DOHH2 (cell line): ENCODE data around the gene P4HA1.

Source experiments
- H3F3A ChIP-seq: fragments of 200-600 bp; sonication (generic), shearing (Covaris generic); 2 replicates; pipeline ENCODE4 v1.6.0; 2016; ENCODE audit warnings: antibody characterized with exemption, mild to moderate bottlenecking; ENCODE audit not compliant: control insufficient read depth, insufficient read depth
- H3K27ac ChIP-seq: fragments of 200-600 bp; sonication (generic); 2 replicates; pipeline ENCODE4 v1.5.1; 2014; ENCODE audit warnings: low read depth, mild to moderate bottlenecking, low read length, moderate library complexity
- H3K27me3 ChIP-seq: fragments of 200-600 bp; sonication (generic); 2 replicates; pipeline ENCODE4 v1.6.1; 2014; ENCODE audit warnings: mild to moderate bottlenecking, low read length, mixed read lengths; ENCODE audit not compliant: control insufficient read depth
- H3K36me3 ChIP-seq: fragments of 200-600 bp; sonication (generic); 2 replicates; pipeline ENCODE4 v1.6.1; 2014; ENCODE audit warnings: mild to moderate bottlenecking, low read length, moderate library complexity, mixed read lengths; ENCODE audit not compliant: control insufficient read depth
- H3K4me1 ChIP-seq: fragments of 200-600 bp; sonication (generic); 2 replicates; pipeline ENCODE4 v1.6.1; 2014; ENCODE audit warnings: mild to moderate bottlenecking, low read length, mixed read lengths; ENCODE audit not compliant: control insufficient read depth
- H3K4me2 ChIP-seq: fragments of 200-600 bp; sonication (generic); 2 replicates; pipeline ENCODE4 v1.6.0; 2014; ENCODE audit warnings: mild to moderate bottlenecking, low read length, moderate library complexity
- H3K4me3 ChIP-seq: fragments of 200-600 bp; sonication (generic); 2 replicates; pipeline ENCODE4 v1.5.1; 2014; ENCODE audit warnings: mild to moderate bottlenecking, low read length, mixed read lengths
- H3K79me2 ChIP-seq: fragments of 200-600 bp; sonication (generic); 2 replicates; pipeline ENCODE4 v1.6.1; 2014; ENCODE audit warnings: mild to moderate bottlenecking, low read length, mixed read lengths; ENCODE audit not compliant: control insufficient read depth
- H3K9me2 ChIP-seq: fragments of 200-600 bp; sonication (generic); replicated peaks from 2 replicates; pipeline ENCODE4 v1.6.1; 2014; ENCODE audit warnings: mild to moderate bottlenecking, low read length, mixed read lengths; ENCODE audit not compliant: control insufficient read depth
- H3K9me3 ChIP-seq: fragments of 200-600 bp; sonication (generic); 2 replicates; pipeline ENCODE4 v1.6.1; 2014; ENCODE audit warnings: antibody characterized with exemption, low read length, mixed read lengths; ENCODE audit not compliant: control insufficient read depth, insufficient read depth
- H4K20me1 ChIP-seq: fragments of 200-600 bp; sonication (generic); 2 replicates; pipeline ENCODE4 v1.6.0; 2014; ENCODE audit warnings: low read depth, mild to moderate bottlenecking, antibody characterized with exemption, low read length, moderate library complexity; ENCODE audit not compliant: control insufficient read depth, insufficient read depth
- EZH2phosphoT487 ChIP-seq: fragments of 200-600 bp; sonication (generic); IDR thresholded peaks from 2 replicates; pipeline ENCODE4 v1.6.1; 2017; ENCODE audit warnings: borderline replicate concordance, mild to moderate bottlenecking, antibody characterized with exemption, low read length, moderate library complexity, mixed read lengths
- TF ChIP-seq, protein P1 (sequence below): fragments of 200-600 bp; sonication (generic); IDR thresholded peaks from one replicate; pipeline ENCODE4 v1.5.1; 2014; ENCODE audit warnings: antibody characterized with exemption, mild to moderate bottlenecking, low read depth, low read length; ENCODE audit not compliant: poor library complexity, severe bottlenecking

P4HA1 gene

DNA sequence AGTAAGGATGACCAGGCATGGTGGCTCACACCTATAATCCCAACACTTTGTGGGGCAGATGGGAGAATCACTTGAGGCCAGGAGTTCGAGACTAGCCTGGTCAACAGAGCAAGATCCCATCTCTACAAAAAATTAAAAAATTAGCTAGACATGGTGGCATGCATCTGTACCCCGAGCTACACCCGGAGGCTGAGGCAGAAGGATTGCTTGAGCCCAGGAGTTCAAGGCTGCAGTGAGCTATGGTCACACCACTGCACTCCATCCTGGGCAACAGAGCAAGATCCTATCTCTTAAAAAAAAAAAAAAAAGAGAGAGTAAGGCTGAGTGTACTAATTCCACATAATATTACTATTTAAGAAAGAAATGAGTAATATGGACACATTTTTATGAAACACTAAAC is 3.8 kb downstream of the P4HA1 start:
- H3K9me2 ChIP-seq: no peaks in the 10 kb centered on the region
- H3K4me1 ChIP-seq: peaks cover 25% of the 10 kb centered on the region
- H3K79me2 ChIP-seq: peaks cover 86% of the 10 kb centered on the region
- no peak overlapping the region for H3K4me3 ChIP-seq
- H4K20me1 ChIP-seq: peaks cover 39% of the 10 kb centered on the region
- no peaks in the 10 kb centered on the region for H3K27me3 ChIP-seq
- H3K36me3 ChIP-seq: peaks cover 32% of the 10 kb centered on the region
- H3K27ac ChIP-seq: no peak overlapping the region
- no peak overlapping the region for H3K4me2 ChIP-seq
- TF ChIP-seq, protein P1, sequence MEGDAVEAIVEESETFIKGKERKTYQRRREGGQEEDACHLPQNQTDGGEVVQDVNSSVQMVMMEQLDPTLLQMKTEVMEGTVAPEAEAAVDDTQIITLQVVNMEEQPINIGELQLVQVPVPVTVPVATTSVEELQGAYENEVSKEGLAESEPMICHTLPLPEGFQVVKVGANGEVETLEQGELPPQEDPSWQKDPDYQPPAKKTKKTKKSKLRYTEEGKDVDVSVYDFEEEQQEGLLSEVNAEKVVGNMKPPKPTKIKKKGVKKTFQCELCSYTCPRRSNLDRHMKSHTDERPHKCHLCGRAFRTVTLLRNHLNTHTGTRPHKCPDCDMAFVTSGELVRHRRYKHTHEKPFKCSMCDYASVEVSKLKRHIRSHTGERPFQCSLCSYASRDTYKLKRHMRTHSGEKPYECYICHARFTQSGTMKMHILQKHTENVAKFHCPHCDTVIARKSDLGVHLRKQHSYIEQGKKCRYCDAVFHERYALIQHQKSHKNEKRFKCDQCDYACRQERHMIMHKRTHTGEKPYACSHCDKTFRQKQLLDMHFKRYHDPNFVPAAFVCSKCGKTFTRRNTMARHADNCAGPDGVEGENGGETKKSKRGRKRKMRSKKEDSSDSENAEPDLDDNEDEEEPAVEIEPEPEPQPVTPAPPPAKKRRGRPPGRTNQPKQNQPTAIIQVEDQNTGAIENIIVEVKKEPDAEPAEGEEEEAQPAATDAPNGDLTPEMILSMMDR: no peak
- TF ChIP-seq EZH2phosphoT487: no peak
- peaks cover 4% of the 10 kb centered on the region for H3F3A ChIP-seq
- H3K9me3 ChIP-seq: no peaks in the 10 kb centered on the region

DNA sequence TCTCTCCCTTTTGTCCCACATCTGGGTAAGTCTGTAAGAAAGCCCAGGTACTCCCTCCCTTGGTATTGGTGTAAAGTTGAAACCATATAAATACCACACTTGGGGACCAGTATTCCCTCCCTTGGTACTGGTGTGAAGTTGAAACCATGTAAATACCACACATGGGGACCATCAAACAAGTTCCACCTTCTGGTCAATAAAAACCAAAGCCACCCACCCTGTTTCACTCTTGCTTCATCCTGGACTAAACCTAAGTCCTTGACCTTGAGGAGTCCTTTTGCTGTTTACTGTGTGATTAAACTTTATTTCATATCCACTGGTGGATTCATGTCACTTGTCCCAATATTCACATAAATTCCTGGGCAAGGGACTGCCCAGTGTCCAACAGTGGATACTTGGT is 8.4 kb downstream of the P4HA1 start:
- no peaks in the 10 kb centered on the region; the same call in 1 of the 2 replicates for H3F3A ChIP-seq
- H3K4me2 ChIP-seq: no peak overlapping the region
- peaks cover 27% of the 10 kb centered on the region for H3K36me3 ChIP-seq
- H3K79me2 ChIP-seq: peaks cover 100% of the 10 kb centered on the region
- no peak for TF ChIP-seq EZH2phosphoT487
- TF ChIP-seq, protein P1: no peak
- H3K27me3 ChIP-seq: no peaks in the 10 kb centered on the region
- no peak overlapping the region for H3K27ac ChIP-seq
- peaks cover 5% of the 10 kb centered on the region; the same call in 1 of the 2 replicates for H3K4me1 ChIP-seq
- H4K20me1 ChIP-seq: peaks cover 35% of the 10 kb centered on the region
- H3K4me3 ChIP-seq: no peak overlapping the region
- no peaks in the 10 kb centered on the region for H3K9me2 ChIP-seq
- H3K9me3 ChIP-seq: no peaks in the 10 kb centered on the region

DNA sequence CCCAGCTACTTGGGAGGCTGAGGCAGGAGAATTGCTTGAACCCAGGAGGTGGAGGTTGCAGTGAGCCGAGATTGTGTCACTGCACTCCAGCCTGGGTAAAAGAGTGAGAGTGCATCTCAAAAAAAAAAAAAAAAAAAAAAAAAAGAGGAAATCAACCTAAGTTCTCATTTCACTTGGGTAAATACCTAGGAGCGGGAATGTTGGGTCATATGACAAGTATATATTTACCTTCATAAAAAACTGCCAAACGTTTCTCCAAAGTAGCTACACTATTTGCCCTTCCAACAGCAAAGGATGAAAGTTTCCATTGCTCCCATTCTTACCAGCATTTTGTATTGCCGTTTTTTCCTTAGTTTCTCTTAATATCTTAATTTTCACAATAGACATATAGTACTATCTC is 9.8 kb downstream of the P4HA1 start:
- no peaks in the 10 kb centered on the region for H3K27me3 ChIP-seq
- H3K9me3 ChIP-seq: no peaks in the 10 kb centered on the region
- no peaks in the 10 kb centered on the region; the same call in 1 of the 2 replicates for H3F3A ChIP-seq
- peaks cover 21% of the 10 kb centered on the region for H3K36me3 ChIP-seq
- H3K4me3 ChIP-seq: no peak overlapping the region
- H3K4me2 ChIP-seq: no peak overlapping the region
- H3K4me1 ChIP-seq: peaks cover 3% of the 10 kb centered on the region; the same call in 1 of the 2 replicates
- no peak overlapping the region for H3K27ac ChIP-seq
- H3K9me2 ChIP-seq: no peaks in the 10 kb centered on the region
- H3K79me2 ChIP-seq: peaks cover 99% of the 10 kb centered on the region
- TF ChIP-seq, protein P1: no peak
- no peak for TF ChIP-seq EZH2phosphoT487
- peaks cover 27% of the 10 kb centered on the region for H4K20me1 ChIP-seq
